Inflammatory macrophage treated with lipopolysaccharide for 4 hours (primary cell): ENCODE data around the gene C1orf52.
"Not testable (repeated sequence)": the region's sequence is repeated elsewhere in the genome, so short reads cannot be mapped to it uniquely, and the experiment has no call there.

Source experiments
- DNase-seq: peaks from one replicate; pipeline ENCODE4 v3.0.0-alpha.2; 2020

The C1orf52 gene

DNA sequence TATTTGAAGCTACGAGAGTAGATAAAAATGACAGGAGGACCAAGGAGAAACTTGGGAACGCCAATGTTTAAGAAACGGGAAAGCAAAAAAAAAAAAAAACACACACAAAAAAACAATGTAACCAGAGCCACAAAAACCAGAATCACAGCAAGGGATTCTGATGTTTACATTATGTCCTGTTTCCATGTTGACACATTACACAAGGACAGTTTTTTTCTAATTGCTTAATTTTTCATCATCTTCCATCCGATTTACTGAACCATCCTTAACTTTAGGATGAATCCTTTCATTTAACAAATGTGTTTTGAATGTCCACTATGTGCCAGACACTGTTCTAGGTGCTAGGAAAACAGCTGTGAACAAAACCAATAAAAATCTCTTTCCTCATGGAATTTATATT, 18.3 kb upstream of the C1orf52 start:
- DNase-seq: peak; percentile 44

DNA sequence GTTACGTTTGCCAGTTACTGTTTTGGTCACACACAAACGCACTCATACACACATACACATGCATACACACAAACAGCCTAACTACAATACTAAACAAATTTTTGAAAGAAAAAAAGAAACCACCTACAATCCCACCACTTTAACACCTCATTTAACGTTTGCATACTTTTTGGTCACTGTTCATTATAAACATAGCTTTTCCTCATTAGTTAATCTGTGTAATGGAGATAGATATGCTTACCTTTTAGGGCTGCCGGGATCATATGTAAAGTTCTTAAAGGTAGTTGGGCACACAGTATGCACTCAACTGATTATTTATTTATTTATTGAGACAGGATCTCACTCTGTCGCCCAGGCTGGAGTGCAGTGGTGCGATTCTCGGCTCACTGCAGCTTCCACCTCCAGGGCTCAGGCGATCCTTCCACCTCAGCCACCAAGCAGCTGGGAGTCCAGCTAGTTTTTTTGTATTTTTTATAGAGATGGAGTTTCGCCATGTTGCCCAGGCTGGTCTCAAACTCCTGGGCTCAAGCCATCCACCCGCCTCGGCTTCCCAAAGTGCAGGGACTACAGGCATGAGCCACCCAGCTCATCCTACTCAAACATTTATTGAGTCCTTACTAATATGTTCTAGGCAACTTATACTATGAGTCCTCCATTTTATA, 17.6 kb upstream of the C1orf52 start:
- no peak for DNase-seq

DNA sequence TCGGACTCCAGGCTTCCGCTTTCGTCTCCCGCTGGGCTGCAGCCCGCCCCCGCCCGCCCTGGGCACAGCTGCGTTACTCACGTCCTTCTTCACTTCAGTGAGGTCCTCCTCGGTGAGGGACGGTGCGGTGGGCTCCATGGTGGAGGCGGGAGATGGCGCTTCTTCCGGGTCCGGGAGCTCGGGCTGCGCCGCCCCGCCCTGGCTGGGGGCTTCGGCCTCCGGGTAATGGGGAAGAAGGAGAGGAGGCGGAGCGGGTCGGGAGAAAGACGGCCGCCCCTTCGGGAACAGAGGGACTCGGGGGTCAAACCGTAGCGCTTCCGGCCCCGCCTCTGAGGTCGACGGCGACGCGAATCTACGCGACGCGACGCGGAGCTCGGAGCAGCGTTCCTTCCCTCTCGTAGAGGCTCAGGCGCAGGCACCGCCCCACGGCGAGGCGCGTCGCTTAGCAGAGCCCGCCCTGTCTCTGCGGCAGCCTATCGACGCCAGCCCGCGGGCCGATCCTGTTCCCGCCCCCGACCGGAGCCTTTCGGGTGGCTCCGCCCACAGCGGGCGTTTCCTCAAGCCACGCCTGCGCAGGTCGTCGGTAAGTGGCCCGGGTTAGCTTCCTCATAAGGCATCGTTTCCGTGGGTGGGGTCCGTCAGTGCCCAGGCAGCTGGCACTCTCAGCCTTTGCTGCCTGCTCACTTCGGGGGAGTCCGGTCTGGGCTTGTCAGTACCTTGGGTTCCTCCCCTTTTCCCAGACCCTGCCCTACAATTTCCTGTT, 16.9 kb upstream of the C1orf52 start, which contains the start of gene BCL10:
Gene BCL10, minus strand, starts transcription at position 418 of the 763 bp plus-strand sequence. Its CDS starts 280 bp downstream, at position 138.
- DNase-seq: peak; percentile 100

GRCh38 chr1:85275701-85276214, 16.3 kb upstream of the C1orf52 start:
- peak; percentile 40 for DNase-seq

DNA sequence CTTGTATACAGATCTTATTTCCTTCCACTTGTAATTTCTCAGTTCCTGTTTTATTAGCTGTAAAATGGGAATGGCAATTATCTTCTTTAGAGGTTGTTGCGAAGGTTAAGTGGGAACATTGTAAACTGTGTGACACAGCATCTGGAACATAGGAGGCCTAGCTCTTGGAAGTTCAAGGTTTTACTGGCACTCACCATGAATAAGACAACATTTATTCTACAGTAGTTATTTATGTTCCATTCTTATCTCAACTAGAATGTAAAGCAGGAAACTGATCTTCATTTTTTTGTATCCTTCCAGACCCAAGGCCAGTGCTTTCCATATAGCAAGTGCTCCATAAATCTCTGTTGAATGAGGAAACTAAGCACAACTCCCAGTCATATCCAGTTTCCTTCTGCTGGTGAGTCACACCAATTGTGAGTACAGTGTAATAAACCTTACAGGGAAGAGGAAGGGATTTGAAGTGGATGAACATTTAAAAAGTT, 15.5 kb upstream of the C1orf52 start:
- DNase-seq: peak; percentile 77

GRCh38 chr1:85273397-85273796, 13.9 kb upstream of the C1orf52 start:
- no peak for DNase-seq

- DNase-seq: no peak
These were observed 9.5 kb upstream of the C1orf52 start for GRCh38 chr1:85268801-85269585.

DNA sequence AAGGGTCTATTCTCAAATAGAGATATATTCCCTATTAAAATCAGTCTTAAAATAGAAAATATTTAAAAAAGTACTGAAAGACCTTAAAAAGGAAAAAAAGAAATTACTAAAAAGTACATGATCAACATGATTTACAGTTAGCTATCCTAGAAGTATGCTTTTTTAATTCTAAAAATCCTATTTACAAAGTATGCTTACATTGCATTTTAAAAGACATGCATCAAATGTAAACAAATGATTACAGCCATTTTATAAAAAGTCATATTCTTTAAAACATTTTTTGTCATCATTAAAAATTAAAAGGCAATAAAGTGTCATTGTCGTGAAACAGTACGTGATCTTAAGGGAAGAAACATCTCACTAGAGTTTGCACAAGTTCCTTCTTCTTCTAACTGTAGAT, 7.9 kb upstream of the C1orf52 start:
- no peak for DNase-seq

GRCh38 chr1:85264150-85264549, 4.7 kb upstream of the C1orf52 start:
- DNase-seq: no peak

DNA sequence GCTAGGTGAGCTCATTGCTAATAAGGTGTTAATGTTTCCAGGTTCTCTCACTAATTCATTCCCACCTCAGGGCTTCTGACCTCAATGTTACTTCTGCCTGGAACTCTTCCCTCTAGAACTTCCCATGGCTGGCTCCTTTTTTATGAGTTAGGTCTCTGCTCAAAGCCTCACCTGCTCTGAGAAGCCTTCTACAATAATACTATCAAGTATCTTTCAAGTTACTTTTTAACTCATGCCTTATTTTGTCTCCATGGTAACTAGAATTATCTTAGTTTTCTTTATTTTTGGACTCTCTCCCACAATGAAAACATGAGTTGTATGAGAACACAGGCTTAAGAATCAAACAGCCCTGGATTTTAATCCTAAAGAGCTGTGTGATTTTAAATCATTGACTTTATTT, 3.5 kb upstream of the C1orf52 start:
- DNase-seq: no peak

DNA sequence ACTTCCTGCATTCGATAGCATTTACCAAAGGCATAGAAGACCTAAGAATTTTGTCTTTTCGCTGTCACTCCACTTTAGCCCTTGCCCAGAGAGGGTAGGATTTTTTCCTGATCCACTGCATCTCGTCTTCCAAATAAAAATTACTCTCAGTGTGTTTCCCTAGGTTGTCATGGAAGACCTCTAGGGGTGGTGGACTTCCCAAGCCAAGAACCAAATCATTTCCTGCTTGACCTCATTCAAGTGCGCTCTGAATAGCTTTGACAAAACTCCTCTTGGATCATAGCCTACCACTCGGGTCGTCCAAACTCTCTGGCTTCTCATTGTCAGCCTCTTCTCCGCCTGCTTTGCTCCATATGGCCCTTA, 431 bp upstream of the C1orf52 start:
- no peak for DNase-seq

- peak; percentile 44 for DNase-seq
These were observed 835 bp downstream of the C1orf52 start for GRCh38 chr1:85258536-85259117.

- not testable (repeated sequence) for DNase-seq
These were observed 10.4 kb downstream of the C1orf52 start for GRCh38 chr1:85249042-85249441.

DNA sequence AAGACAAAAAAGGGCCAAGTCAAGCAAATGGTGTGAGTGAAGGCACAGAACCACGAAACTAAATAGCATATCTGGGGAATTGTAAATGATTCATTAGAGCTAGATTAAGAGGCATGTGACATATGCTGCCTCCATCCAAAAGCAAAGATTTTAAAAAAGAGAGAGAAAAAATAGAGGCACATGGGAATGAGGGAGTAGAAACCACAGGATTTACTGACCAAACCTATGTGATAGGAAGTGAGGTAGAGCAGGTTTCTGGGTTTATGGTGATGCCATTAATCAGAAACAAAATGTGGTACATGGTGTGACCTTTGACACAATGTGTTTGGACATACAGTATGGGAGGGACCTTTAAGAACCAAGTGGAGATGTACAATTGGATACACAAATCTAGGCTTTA, 13.6 kb downstream of the C1orf52 start:
- DNase-seq: no peak

GRCh38 chr1:85245456-85245855, 14.0 kb downstream of the C1orf52 start:
- no peak for DNase-seq

- DNase-seq: no peak
These were observed 15.0 kb downstream of the C1orf52 start for GRCh38 chr1:85244271-85245061.

DNA sequence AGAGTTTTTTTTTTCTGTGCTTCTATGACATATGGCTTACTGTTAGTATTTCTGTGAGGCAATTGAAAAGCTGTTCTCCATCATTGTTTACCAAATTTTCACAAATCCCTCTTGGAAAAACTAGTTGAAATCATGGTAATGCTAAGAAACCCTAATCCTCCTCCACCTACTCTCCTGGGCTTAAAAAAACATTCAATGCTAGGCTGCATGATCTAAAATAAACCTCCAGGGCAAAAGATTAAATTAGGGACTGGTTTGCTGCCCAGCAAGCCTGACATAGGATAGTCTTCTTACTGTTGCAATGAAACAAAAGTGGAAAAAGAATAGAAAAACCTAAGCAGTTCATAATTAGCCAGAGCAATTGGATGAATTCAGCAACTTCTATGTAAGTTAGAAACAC, 16.1 kb downstream of the C1orf52 start:
- DNase-seq: no peak

DNA sequence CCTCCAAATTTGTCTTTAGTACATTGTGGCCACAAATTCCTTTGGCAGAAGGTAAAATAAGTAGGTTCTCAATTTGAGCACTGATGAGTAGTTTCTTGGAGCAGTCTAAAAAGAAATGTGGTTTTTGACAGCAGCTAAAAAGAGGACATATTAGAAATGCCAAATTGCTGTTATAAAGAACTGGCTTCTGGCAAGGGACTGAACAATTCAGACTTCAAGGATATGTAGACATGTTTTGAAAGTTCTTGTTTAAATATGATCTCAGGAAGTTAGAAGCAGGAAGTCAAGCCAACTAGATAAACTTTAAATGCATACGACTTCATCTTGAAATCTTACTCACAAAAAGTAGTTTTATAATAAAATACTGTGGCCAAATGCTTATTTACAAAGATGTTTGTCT, 18.8 kb downstream of the C1orf52 start:
- no peak for DNase-seq

- DNase-seq: no peak
These were observed 19.3 kb downstream of the C1orf52 start for GRCh38 chr1:85240174-85240601.

GRCh38 chr1:85237613-85238012, 21.8 kb downstream of the C1orf52 start:
- DNase-seq: no peak

DNA sequence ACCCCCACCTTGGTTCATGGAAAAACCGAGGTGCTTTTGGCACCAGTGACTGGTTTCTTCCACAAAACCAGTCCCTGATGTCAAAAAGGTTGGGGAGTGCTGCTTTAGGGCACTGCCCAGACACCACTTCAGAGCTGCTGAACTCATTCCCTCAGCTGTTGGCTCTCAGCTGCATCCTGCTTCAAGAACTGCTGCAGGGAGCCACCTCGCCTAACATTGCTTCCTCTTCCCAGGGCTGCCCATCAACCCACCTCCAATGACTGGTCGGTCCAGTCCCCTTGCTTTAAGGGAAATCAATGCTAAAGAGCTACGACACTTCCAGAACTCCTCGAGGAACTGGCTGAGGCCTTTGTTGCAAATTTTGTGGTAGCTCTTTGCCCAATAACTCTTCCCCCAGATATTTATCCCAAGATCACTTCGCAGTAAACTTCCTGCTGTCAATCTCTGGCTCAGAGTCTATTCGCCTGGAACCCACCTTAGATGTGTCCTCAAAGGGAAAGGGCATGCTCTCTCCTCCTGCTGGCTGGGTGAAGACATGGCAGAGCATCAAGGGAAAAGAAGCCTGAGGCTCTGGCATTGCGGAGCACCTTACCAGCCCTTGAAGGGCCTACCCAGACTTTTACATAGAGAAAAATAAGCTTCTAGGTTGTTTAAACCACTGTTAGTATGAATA, 29.0 kb downstream of the C1orf52 start:
- no peak for DNase-seq
